ENCODE results near the gene PCDHGA9. TPM values are rescaled to one million over a fixed set of nuclear protein-coding genes. Genes with fewer than 3 reads are reported as not detected.

PCDHGA9 gene
- total RNA-seq, 5 donors from 2014 or later (not counting 1 experiment from before 2014, with no cell fraction given), result 0.14 to 0.26 (median 0.19) TPM; not detected in 1

- POLR2A ChIA-PET, result no interaction called here
- Histone ChIP-seq H3K27ac (ENCODE audit: low read length) (no peak within 1 kb of the TSS), H3K36me3 (ENCODE audit: control insufficient read depth in 2 of 2, extremely low read depth in 1 of 2, insufficient read depth in 1 of 2, low read length in 1 of 2) (peaks cover 0 to 3% of the 10 kb centered on the region in 2 donors), H3K4me3 (ENCODE audit: control insufficient read depth in 1 of 2, extremely low read depth in 1 of 2, low read length in 1 of 2) (peak within 1 kb of the TSS; percentile 37 to 58), H3K9me3 (peaks cover 8% of the 10 kb centered on the region), H3K4me1 (ENCODE audit: control insufficient read depth in 1 of 2, extremely low read depth in 1 of 2, insufficient read depth in 2 of 2, low read length in 2 of 2) (peaks cover 0 to 3% of the 10 kb centered on the region in 2 experiments), H3K27me3 (replicated peaks in 1 of 2; ENCODE audit: control insufficient read depth in 2 of 2, extremely low read depth in 1 of 2, insufficient read depth in 2 of 2, low read length in 1 of 2) (peaks cover 22 to 55% of the 10 kb centered on the region in 2 experiments)
- peak in 1 of 4 experiments; percentile 54 for ATAC-seq (replicated peaks in 1 of 4)
- Mint-ChIP-seq H3K9me3 (peaks cover 28 to 51% (median 50%) of the 10 kb centered on the region in 3 donors), H3K36me3 (peaks cover 18% of the 10 kb centered on the region), H3K4me3 (peak within 1 kb of the TSS; percentile 50 to 79 (median 70)), H3K27me3 (peaks cover 72 to 90% of the 10 kb centered on the region in 2 donors), H3K4me1 (peaks cover 0 to 2% (median 0%) of the 10 kb centered on the region in 3 donors), H3K27ac (no peak within 1 kb of the TSS)
- 21% methylated on average over 16 of the region's 24 CpGs for WGBS (ENCODE audit: insufficient coverage)
- peak in 1 of 35 experiments; percentile 55 for DNase-seq
- CTCF ChIA-PET, result interaction anchor here (0.6 to 1.1 kb wide), 2 partner anchors 204 kb away, joined by 4 to 8 read pairs; no protein-coding TSS in a partner anchor
These were observed 42.7 kb upstream of the PCDHGA9 start, which contains the start of gene PCDHGB2 for GRCh38 chr5:141359790-141360426. Gene PCDHGB2, plus strand, starts transcription at chr5:141359994. Its CDS starts 142 bp downstream, at chr5:141360136.

GRCh38 chr5:141360685-141361084 is 41.9 kb upstream of the PCDHGA9 start:
- ChIA-PET POLR2A (no interaction called here), CTCF (interaction anchor here in 1 of 2 donors (1.1 kb wide), 1 partner anchor 203 kb away, joined by 8 read pairs; no protein-coding TSS in a partner anchor)
- WGBS (ENCODE audit: insufficient coverage), result 64% methylated on average over 11 of the region's 15 CpGs
- Histone ChIP-seq H3K27ac (ENCODE audit: low read length) (no peak overlapping the region), H3K9me3 (peaks cover 8% of the 10 kb centered on the region), H3K4me3 (ENCODE audit: control insufficient read depth in 1 of 2, extremely low read depth in 1 of 2, low read length in 1 of 2) (peak overlapping the region in 1 of 2 donors; percentile 58), H3K27me3 (replicated peaks in 1 of 2; ENCODE audit: control insufficient read depth in 2 of 2, extremely low read depth in 1 of 2, insufficient read depth in 2 of 2, low read length in 1 of 2) (peaks cover 29 to 54% of the 10 kb centered on the region in 2 experiments), H3K36me3 (ENCODE audit: control insufficient read depth in 2 of 2, extremely low read depth in 1 of 2, insufficient read depth in 1 of 2, low read length in 1 of 2) (peaks cover 0 to 4% of the 10 kb centered on the region in 2 donors), H3K4me1 (ENCODE audit: control insufficient read depth in 1 of 2, extremely low read depth in 1 of 2, insufficient read depth in 2 of 2, low read length in 2 of 2) (no peaks in the 10 kb centered on the region)
- Mint-ChIP-seq H3K4me3 (no peak overlapping the region), H3K9me3 (peaks cover 28 to 55% (median 54%) of the 10 kb centered on the region in 3 donors), H3K27me3 (peaks cover 74 to 91% of the 10 kb centered on the region in 2 donors), H3K27ac (no peak overlapping the region), H3K36me3 (peaks cover 20% of the 10 kb centered on the region), H3K4me1 (peaks cover 0 to 2% (median 0%) of the 10 kb centered on the region in 3 donors)
- ATAC-seq (replicated peaks in 1 of 4) (no peak), DNase-seq (no peak)

- no peaks in the 10 kb centered on the region for H3K4me1 ChIP-seq (ENCODE audit: control insufficient read depth in 1 of 2, extremely low read depth in 1 of 2, insufficient read depth in 2 of 2, low read length in 2 of 2)
- H3K27ac ChIP-seq (ENCODE audit: low read length), result no peak overlapping the region
- ATAC-seq (replicated peaks in 1 of 4) (no peak), DNase-seq (no peak)
- Mint-ChIP-seq H3K9me3 (peaks cover 23 to 48% (median 47%) of the 10 kb centered on the region in 3 donors), H3K4me1 (peaks cover 0 to 2% (median 0%) of the 10 kb centered on the region in 3 donors), H3K27ac (no peak overlapping the region), H3K36me3 (peaks cover 20% of the 10 kb centered on the region), H3K27me3 (peaks cover 74 to 85% of the 10 kb centered on the region in 2 donors), H3K4me3 (peak overlapping the region in 1 of 3 donors; percentile 7)
- ChIA-PET CTCF (no interaction called here), POLR2A (no interaction called here)
- H3K27me3 ChIP-seq (replicated peaks in 1 of 2; ENCODE audit: control insufficient read depth in 2 of 2, extremely low read depth in 1 of 2, insufficient read depth in 2 of 2, low read length in 1 of 2), result peaks cover 36 to 52% of the 10 kb centered on the region in 2 experiments
- H3K4me3 ChIP-seq (ENCODE audit: control insufficient read depth in 1 of 2, extremely low read depth in 1 of 2, low read length in 1 of 2), result no peak overlapping the region
- peaks cover 11% of the 10 kb centered on the region for H3K9me3 ChIP-seq
- peaks cover 0 to 4% of the 10 kb centered on the region in 2 donors for H3K36me3 ChIP-seq (ENCODE audit: control insufficient read depth in 2 of 2, extremely low read depth in 1 of 2, insufficient read depth in 1 of 2, low read length in 1 of 2)
These were observed 39.9 kb upstream of the PCDHGA9 start for GRCh38 chr5:141362719-141363118.

- Histone ChIP-seq H3K27ac (ENCODE audit: low read length) (no peak within 1 kb of the TSS), H3K27me3 (replicated peaks in 1 of 2; ENCODE audit: control insufficient read depth in 2 of 2, extremely low read depth in 1 of 2, insufficient read depth in 2 of 2, low read length in 1 of 2) (peaks cover 39 to 48% of the 10 kb centered on the region in 2 experiments), H3K4me1 (ENCODE audit: control insufficient read depth in 1 of 2, extremely low read depth in 1 of 2, insufficient read depth in 2 of 2, low read length in 2 of 2) (no peaks in the 10 kb centered on the region), H3K36me3 (ENCODE audit: control insufficient read depth in 2 of 2, extremely low read depth in 1 of 2, insufficient read depth in 1 of 2, low read length in 1 of 2) (peaks cover 0 to 4% of the 10 kb centered on the region in 2 donors), H3K9me3 (peaks cover 11% of the 10 kb centered on the region), H3K4me3 (ENCODE audit: control insufficient read depth in 1 of 2, extremely low read depth in 1 of 2, low read length in 1 of 2) (peak within 1 kb of the TSS in 1 of 2 donors; percentile 44)
- ChIA-PET POLR2A (no interaction called here), CTCF (no interaction called here)
- H3K27me3 Mint-ChIP-seq, result peaks cover 66 to 84% of the 10 kb centered on the region in 2 donors
- no peak within 1 kb of the TSS for H3K27ac Mint-ChIP-seq
- no peak for ATAC-seq (replicated peaks in 1 of 4)
- 36% methylated on average over 27 of the region's 34 CpGs for WGBS (ENCODE audit: insufficient coverage)
- peaks cover 0 to 2% (median 0%) of the 10 kb centered on the region in 3 donors for H3K4me1 Mint-ChIP-seq
- peaks cover 20% of the 10 kb centered on the region for H3K36me3 Mint-ChIP-seq
- H3K4me3 Mint-ChIP-seq, result peak within 1 kb of the TSS in 1 of 3 donors; percentile 11
- peaks cover 19 to 44% (median 41%) of the 10 kb centered on the region in 3 donors for H3K9me3 Mint-ChIP-seq
- no peak for DNase-seq
These were observed 38.5 kb upstream of the PCDHGA9 start, which contains the start of gene PCDHGA5 for GRCh38 chr5:141363952-141364660. Gene PCDHGA5, plus strand, starts transcription at chr5:141364162. Its CDS starts 169 bp downstream, at chr5:141364331.

GRCh38 chr5:141366016-141366896 is 36.3 kb upstream of the PCDHGA9 start:
- no peak overlapping the region for H3K4me3 Mint-ChIP-seq
- Histone ChIP-seq H3K36me3 (ENCODE audit: control insufficient read depth in 2 of 2, extremely low read depth in 1 of 2, insufficient read depth in 1 of 2, low read length in 1 of 2) (peaks cover 0 to 8% of the 10 kb centered on the region in 2 donors), H3K4me3 (ENCODE audit: control insufficient read depth in 1 of 2, extremely low read depth in 1 of 2, low read length in 1 of 2) (peak overlapping the region in 1 of 2 donors; percentile 32), H3K27me3 (replicated peaks in 1 of 2; ENCODE audit: control insufficient read depth in 2 of 2, extremely low read depth in 1 of 2, insufficient read depth in 2 of 2, low read length in 1 of 2) (peaks cover 38 to 53% of the 10 kb centered on the region in 2 experiments), H3K9me3 (peaks cover 11% of the 10 kb centered on the region), H3K27ac (ENCODE audit: low read length) (no peak overlapping the region), H3K4me1 (ENCODE audit: control insufficient read depth in 1 of 2, extremely low read depth in 1 of 2, insufficient read depth in 2 of 2, low read length in 2 of 2) (peaks cover 0 to 4% of the 10 kb centered on the region in 2 experiments)
- CTCF ChIA-PET, result no interaction called here
- POLR2A ChIA-PET, result no interaction called here
- DNase-seq (no peak), ATAC-seq (replicated peaks in 1 of 4) (no peak)
- H3K9me3 Mint-ChIP-seq, result peaks cover 13 to 33% (median 28%) of the 10 kb centered on the region in 3 donors
- H3K4me1 Mint-ChIP-seq, result peaks cover 7 to 8% (median 7%) of the 10 kb centered on the region in 3 donors
- peaks cover 66 to 83% of the 10 kb centered on the region in 2 donors for H3K27me3 Mint-ChIP-seq
- H3K36me3 Mint-ChIP-seq, result peaks cover 12% of the 10 kb centered on the region
- 52% methylated on average over 42 of the region's 46 CpGs for WGBS (ENCODE audit: insufficient coverage)
- no peak overlapping the region for H3K27ac Mint-ChIP-seq

Data from T-cell (primary cell).